Measurements from ENCODE around the gene ADORA2A.

ADORA2A gene

DNA sequence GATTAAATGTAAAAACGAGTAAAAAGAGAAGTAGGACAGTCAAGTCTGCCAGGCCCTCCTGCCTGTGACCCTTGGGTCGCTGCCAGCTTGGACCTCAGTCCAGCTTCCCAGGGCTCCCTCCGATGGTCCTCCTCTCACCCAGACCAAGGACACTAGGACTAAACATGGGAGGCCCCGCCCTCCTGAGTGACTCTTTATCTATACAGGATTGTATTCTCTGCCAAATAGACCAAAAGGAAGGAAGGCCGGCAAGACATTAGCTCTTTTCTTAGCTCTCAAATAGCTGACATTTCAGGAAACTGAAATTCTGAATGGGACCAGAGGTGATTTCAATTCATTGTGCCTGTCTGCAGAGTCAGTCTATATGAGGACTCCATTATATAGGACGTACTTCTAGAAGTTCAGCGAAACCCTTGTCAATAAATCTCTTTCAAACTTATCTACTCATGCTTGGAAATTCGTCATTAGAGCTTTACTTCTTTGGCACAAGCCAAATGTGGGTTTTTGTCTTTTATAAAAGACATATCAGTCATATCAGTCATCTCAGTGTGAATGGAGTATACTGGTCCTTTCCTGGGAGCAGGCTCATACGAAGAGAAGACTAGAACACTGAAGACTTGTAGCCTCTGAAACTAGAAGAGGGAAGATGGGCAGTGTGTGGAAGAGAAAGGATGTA, 28.5 kb downstream of the ADORA2A start:
- peaks cover 11% of the 10 kb centered on the region for H3K27me3 Mint-ChIP-seq (ENCODE audit: low read depth, poor library complexity)
- no peak overlapping the region for H3K27ac Mint-ChIP-seq
- H3K36me3 Mint-ChIP-seq (ENCODE audit: low read depth): no peaks in the 10 kb centered on the region
- H3K4me1 Mint-ChIP-seq: no peaks in the 10 kb centered on the region
- no peak overlapping the region for H3K4me3 Mint-ChIP-seq
- TF ChIP-seq, protein P1, sequence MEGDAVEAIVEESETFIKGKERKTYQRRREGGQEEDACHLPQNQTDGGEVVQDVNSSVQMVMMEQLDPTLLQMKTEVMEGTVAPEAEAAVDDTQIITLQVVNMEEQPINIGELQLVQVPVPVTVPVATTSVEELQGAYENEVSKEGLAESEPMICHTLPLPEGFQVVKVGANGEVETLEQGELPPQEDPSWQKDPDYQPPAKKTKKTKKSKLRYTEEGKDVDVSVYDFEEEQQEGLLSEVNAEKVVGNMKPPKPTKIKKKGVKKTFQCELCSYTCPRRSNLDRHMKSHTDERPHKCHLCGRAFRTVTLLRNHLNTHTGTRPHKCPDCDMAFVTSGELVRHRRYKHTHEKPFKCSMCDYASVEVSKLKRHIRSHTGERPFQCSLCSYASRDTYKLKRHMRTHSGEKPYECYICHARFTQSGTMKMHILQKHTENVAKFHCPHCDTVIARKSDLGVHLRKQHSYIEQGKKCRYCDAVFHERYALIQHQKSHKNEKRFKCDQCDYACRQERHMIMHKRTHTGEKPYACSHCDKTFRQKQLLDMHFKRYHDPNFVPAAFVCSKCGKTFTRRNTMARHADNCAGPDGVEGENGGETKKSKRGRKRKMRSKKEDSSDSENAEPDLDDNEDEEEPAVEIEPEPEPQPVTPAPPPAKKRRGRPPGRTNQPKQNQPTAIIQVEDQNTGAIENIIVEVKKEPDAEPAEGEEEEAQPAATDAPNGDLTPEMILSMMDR (IDR thresholded peaks at IDR 0.05): no peak
- DNase-seq: no peak
- H3K9me3 Mint-ChIP-seq: peaks cover 9% of the 10 kb centered on the region

DNA sequence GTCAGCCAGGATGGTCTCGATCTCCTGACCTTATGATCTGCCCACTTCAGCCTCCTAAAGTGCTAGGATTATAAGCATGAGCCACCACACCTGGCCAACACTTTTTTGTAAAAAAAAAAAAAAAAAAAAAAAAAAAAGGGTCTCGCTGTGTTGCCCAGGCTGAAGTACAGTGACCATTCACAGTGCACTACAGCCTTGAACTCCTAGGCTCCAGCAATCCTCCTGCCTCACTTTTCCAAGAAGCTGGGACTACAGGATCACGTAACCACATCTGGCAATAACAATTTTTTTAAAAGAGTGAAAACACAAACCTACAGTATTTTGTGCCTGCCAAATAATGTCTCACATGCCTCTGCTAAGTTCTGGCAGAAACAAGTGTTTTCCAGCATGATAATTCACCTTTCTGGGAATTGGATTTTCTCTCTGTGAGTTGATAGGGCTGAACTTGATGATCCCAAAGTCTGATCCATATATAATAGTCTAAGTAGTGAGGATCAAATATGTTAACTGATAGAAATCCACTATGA, 30.6 kb downstream of the ADORA2A start:
- H3K4me1 Mint-ChIP-seq: no peaks in the 10 kb centered on the region
- TF ChIP-seq, protein P1 (IDR thresholded peaks at IDR 0.05): no peak
- no peak overlapping the region for H3K27ac Mint-ChIP-seq
- H3K9me3 Mint-ChIP-seq: no peaks in the 10 kb centered on the region
- H3K27me3 Mint-ChIP-seq (ENCODE audit: low read depth, poor library complexity): peaks cover 11% of the 10 kb centered on the region
- no peak overlapping the region for H3K4me3 Mint-ChIP-seq
- no peak for DNase-seq
- no peaks in the 10 kb centered on the region for H3K36me3 Mint-ChIP-seq (ENCODE audit: low read depth)

DNA sequence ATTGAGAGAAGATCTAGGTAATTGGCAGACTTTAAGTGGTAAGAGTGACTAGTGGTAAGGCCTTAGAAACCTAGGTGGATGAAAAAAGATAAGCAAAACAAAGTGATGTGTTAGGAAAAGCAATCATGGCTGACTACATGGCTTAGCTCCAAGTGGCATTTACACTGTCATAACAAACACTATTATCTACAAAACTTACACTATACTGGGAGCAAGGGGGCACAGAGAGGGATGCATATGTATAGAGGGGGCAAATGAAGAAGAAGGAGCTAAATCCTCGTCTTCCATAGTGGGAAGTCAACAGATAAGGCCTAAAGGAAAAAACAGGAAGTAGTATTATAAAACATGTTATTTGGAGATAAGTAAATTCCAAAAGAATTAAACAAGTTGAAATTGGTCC, 32.5 kb downstream of the ADORA2A start:
- TF ChIP-seq, protein P1 (IDR thresholded peaks at IDR 0.05): no peak
- Mint-ChIP-seq H3K9me3 (no peaks in the 10 kb centered on the region), H3K27me3 (ENCODE audit: low read depth, poor library complexity) (peaks cover 8% of the 10 kb centered on the region), H3K4me1 (no peaks in the 10 kb centered on the region), H3K4me3 (no peak overlapping the region), H3K27ac (no peak overlapping the region), H3K36me3 (ENCODE audit: low read depth) (no peaks in the 10 kb centered on the region)
- DNase-seq: no peak

DNA sequence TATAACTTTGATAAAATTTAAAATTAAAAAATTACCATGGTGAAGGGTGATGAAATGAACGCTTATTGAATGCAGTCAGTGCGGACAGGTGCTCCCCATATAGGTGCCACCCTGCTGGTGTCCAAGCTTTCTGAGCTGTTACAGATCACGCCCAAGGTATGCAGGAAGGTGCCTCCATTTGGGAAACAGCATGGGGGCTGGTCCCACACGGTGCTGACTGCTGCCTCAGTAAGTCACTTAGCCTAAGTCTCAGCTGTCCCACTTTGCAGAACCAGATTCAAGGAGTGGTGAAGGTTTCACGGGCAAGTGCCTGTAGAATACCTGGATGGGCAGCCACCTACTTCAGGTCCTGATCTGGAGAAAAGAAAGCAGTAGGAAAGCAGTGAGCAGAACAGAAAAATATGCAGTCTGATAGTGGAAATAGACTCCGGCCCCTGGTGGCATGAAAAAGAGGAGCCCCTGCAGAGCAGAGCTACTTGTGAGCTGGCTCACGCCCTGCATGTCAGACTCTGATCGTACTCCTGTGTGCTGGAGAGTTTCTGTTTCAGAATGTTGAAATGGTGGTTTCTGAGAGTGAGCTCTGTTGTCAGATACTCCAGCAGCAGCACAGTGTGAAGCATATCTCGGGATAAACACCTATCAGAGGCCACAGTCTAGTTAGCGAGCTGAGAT, 33.2 kb downstream of the ADORA2A start:
- no peak for DNase-seq
- no peak overlapping the region for H3K4me3 Mint-ChIP-seq
- no peaks in the 10 kb centered on the region for H3K9me3 Mint-ChIP-seq
- H3K27ac Mint-ChIP-seq: no peak overlapping the region
- H3K27me3 Mint-ChIP-seq (ENCODE audit: low read depth, poor library complexity): peaks cover 8% of the 10 kb centered on the region
- no peaks in the 10 kb centered on the region for H3K36me3 Mint-ChIP-seq (ENCODE audit: low read depth)
- TF ChIP-seq, protein P1 (IDR thresholded peaks at IDR 0.05): no peak
- no peaks in the 10 kb centered on the region for H3K4me1 Mint-ChIP-seq

DNA sequence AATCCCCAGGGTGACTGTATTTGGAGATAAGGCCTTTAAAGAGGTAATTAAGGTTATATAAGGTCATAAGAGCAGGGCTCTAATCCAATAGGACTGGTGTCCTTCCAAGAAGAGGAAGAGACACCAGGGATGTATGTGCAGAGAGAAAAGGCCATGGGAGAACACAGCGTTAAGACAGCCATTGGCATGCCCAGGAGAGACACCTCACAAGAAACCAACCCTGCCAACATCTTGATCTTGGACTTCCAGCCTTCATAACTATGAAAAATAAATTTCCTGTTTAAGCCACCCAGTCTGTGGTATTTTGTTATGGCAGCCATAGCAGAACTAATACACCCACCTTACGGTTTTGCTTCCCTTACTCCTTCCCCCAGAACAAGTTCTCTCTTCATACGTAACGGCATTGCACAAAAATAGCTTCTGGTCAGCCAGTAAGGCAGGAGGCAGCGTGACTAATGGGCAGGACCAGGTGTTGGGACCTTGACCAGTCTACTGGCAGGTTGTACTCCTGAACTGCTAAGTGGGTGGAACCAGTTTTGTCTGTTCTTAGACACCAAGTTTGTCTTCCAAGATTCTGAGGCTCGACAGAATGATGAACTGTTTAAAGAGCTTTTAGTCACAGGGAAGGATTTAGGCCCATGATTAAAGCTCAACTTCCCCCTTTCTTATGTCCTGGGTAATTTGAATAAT, 35.8 kb downstream of the ADORA2A start:
- Mint-ChIP-seq H3K4me3 (no peak overlapping the region), H3K4me1 (no peaks in the 10 kb centered on the region)

More for the DNA sequence above, 35.8 kb downstream of the ADORA2A start:
- Mint-ChIP-seq H3K27me3 (ENCODE audit: low read depth, poor library complexity) (peaks cover 8% of the 10 kb centered on the region), H3K9me3 (no peaks in the 10 kb centered on the region), H3K27ac (peak overlapping the region; percentile 41), H3K36me3 (ENCODE audit: low read depth) (no peaks in the 10 kb centered on the region)
- TF ChIP-seq, protein P1 (IDR thresholded peaks at IDR 0.05): no peak
- DNase-seq: no peak
